Sigmoid colon (tissue), 3 donors: ENCODE results near the gene TMEM35B.

Experiments used
- POLR2A ChIP-seq, 2 donors: fragments of 450-650 bp; IDR thresholded peaks; one replicate each; pipeline ENCODE4 v1.6.1; 2016; ENCODE audit warnings: antibody characterized with exemption in 2 of 2, mild to moderate bottlenecking in 2 of 2, moderate library complexity in 2 of 2
- TF ChIP-seq, protein P1 (sequence below), 4 experiments: fragments of 450-650 bp in 3 of 4; fragments of 200-600 bp in 1 of 4; IDR thresholded peaks; one replicate each; pipeline ENCODE4 v1.5.1; 2016 to 2019; ENCODE audit warnings: antibody characterized with exemption in 4 of 4, mild to moderate bottlenecking in 3 of 4, moderate library complexity in 2 of 4

DNA sequence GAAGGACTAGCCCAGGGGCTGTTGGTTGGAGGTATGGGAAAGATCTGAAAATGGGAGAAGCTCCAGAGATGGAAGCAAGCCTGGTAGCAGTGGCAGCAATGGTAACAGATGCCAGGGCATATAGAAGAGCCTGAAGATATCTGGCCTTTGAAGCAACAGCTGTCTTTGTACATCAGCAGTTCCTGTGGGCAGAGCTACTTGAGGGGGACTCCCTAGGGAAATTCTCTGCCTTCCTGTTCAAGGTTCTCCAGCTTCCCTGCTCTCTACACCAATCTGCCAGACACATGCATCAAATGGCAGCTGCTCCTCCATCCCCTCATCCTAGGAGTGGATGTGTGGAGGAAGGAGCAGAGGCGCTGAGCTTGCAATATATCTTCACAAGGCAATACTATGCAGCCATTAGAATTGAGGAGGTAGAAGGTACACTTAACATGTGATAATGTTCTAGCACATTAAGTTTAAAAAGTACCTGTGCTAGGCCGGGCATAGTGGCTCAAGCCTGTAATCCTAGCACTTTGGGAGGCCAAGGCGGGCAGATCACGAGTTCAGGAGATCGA is 2.2 kb downstream of the TMEM35B start:
- TF ChIP-seq, protein P1, sequence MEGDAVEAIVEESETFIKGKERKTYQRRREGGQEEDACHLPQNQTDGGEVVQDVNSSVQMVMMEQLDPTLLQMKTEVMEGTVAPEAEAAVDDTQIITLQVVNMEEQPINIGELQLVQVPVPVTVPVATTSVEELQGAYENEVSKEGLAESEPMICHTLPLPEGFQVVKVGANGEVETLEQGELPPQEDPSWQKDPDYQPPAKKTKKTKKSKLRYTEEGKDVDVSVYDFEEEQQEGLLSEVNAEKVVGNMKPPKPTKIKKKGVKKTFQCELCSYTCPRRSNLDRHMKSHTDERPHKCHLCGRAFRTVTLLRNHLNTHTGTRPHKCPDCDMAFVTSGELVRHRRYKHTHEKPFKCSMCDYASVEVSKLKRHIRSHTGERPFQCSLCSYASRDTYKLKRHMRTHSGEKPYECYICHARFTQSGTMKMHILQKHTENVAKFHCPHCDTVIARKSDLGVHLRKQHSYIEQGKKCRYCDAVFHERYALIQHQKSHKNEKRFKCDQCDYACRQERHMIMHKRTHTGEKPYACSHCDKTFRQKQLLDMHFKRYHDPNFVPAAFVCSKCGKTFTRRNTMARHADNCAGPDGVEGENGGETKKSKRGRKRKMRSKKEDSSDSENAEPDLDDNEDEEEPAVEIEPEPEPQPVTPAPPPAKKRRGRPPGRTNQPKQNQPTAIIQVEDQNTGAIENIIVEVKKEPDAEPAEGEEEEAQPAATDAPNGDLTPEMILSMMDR (IDR thresholded peaks at IDR 0.05) = no peak
- no peak for TF ChIP-seq POLR2A (IDR thresholded peaks at IDR 0.05)
